Activated T-cell treated with anti-CD3 and anti-CD28 coated beads for 4 hours (primary cell): Measurements from ENCODE around the gene AZIN2.
A peak's percentile ranks its signal among the peaks of the same experiment; 100 is the strongest.
"Not testable (repeated sequence)": the region's sequence is repeated elsewhere in the genome, so short reads cannot be mapped to it uniquely, and the experiment has no call there.

ENCODE experiments used
- DNase-seq: peaks from one replicate; pipeline ENCODE4 v3.0.0-alpha.2; 2020

AZIN2 gene

DNA sequence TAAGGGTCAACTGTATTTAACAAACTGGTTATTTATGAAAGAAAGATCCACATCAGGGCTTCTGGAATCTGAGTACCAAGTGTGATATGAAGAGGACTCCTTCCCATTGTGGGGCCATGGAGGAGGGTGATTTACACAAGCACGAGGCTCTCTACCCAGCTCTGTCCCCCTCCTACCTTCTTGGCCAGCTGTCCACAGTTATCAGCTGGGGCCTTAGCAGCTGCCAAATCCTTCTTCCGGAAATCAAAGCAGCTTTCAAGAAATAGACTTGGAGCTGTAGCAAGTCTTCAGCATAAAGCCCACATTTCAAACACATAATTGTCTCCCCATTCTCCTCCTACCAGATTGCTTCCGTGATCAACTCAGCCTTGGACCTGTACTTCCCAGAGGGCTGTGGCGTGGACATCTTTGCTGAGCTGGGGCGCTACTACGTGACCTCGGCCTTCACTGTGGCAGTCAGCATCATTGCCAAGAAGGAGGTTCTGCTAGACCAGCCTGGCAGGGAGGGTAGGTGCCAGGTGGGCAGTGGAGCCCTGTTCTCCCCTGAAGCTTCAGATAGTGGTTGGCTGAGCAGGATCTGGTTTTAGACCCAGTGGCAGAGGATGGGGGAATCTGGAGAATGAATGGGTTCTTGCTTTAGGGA is 15.5 kb downstream of the AZIN2 start:
- no peak for DNase-seq

DNA sequence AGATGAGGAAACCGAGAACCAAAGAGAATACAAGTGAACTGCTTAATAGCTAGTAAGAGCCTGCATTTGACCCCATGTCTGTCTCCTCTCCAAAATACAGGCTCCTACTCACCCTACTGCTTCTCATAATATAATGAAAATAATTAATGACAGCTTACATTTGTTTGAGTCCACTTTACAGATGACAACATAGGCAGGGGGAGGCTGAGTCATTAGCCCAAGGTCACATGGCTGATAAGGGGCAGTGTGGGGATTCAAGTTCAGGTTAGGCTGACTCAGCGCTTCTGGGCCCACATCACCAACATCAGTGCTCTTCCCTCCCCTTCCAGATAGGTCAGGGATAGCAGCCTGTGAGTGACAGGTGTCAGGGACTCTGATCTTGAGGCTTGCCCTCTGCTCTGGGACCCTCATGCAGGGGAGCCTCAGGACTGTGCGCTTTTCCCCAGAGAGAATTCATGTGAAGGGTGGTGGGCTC is 16.2 kb downstream of the AZIN2 start:
- no peak for DNase-seq

DNA sequence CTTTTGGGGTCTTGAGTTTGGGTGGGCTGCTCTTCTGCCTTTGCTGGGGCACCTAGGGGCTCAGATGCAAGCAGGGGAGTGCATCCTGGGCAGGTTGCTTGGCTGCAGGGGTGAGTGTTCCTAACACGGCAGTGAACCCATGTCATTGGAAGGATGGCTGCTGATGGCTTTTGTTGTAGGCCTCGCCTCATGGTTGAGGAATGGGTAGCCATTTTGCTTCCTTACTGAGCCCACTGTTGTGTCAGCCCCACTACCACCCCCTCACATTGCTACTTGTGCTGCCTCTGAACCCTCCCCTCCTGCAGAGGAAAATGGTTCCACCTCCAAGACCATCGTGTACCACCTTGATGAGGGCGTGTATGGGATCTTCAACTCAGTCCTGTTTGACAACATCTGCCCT is 16.8 kb downstream of the AZIN2 start:
- no peak for DNase-seq

DNA sequence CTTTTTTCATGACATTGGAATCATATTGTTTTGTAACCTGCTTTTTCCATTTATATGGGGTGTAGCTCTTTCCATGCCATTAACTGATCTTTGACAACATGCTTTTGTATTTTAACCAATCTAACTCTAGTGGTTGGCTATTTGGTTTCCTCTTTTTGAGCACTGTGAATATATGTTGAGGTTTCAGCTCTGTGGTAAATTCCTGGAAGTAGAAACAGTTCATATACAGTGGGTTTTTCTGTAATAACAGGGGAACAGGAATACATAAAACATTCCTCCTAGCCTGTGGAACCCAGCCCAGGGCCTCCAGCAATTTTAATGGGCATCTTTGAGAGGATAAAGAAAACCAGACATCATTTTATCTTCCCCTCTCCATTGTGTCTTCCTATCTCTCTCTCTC is 17.4 kb downstream of the AZIN2 start:
- DNase-seq, result no peak

DNA sequence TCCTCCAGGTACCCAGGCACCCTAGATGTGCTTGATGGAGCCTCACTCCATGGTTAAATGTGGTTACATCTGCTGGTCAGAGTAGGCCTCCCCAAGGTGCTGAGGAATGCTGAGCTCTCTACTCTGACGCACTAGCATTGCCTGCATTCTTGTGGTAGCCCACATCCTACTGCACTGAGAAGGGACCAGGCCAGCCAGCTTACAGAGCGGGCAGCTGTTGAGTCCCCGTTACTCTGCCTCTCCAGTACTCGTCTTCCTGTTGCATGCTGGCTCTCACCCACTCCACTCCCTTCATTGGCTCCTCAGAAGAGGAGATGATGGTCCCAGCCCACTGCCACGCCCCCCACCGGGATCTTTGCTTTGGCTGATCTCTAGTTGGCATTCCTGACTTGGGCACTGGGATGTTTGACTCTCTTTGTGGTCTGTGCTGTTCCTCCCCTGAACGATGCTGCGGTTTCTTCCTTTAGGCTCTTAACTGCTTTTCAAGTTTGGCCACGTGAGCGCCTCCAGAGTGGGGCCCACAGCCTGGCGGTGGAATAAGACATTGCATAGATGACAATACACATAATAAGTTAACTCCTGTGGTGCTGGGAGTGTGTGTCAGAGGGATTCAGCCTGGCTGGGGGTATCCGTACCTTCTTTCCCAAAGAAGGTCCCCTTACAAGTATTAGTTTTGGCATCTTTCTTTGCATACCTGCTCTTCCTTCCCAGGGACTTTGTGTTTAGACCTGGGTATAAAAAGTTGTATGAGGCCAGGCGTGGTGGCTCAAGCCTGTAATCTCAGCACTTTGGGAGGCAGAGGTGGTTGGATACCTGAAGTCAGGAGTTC is 18.6 kb downstream of the AZIN2 start:
- DNase-seq, result peak; percentile 32

DNA sequence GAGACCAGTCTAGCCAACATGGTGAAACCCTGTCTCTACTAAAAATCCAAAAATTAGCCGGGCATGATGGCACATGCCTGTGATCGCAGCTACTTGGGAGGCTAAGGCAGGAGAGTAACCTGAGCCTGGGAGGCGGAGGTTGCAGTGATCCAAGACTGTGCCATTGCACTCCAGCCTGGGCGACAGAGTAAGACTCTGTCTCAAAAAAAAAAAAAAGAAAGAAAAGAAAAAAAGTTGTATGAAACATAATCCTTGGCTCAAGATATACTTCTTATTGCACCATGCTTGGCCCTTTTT is 19.1 kb downstream of the AZIN2 start:
- not testable (repeated sequence) for DNase-seq

DNA sequence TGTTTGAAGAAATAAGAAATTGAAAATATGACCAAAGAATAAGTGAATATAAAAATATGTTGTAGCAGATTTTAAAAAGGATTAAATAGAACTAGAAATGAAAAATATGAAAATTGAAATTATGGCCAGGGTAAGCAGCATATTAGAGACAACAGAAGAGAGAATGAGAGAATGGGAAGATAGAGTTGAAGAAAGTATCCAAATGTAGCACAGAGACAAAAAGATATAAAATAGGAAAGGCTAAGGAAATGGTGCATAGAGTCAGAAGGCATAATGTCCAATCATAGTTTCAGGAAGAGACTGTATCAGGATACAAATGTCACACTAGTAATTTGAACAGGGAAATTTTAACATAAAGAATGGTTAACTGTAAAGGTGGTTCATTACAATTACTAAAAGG is 29.5 kb downstream of the AZIN2 start:
- DNase-seq, result no peak

DNA sequence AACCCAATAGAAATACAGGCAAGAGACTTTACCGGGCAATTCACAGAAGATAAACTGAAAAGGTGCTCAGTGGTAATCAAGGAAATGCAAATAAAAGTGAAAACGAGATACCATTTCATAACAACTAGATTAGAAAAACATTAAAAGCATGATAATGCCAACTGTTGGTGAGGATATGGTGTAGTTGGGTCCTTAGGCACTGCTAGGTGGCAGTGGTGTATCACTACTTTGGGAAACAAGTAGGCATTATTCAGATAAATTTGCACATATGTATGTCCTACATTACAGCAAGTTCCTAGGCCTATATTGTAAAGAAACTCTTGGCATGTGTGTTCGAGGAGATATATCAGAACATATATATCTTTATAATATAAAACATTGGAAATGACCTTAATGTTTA is 31.0 kb downstream of the AZIN2 start:
- DNase-seq, result no peak

DNA sequence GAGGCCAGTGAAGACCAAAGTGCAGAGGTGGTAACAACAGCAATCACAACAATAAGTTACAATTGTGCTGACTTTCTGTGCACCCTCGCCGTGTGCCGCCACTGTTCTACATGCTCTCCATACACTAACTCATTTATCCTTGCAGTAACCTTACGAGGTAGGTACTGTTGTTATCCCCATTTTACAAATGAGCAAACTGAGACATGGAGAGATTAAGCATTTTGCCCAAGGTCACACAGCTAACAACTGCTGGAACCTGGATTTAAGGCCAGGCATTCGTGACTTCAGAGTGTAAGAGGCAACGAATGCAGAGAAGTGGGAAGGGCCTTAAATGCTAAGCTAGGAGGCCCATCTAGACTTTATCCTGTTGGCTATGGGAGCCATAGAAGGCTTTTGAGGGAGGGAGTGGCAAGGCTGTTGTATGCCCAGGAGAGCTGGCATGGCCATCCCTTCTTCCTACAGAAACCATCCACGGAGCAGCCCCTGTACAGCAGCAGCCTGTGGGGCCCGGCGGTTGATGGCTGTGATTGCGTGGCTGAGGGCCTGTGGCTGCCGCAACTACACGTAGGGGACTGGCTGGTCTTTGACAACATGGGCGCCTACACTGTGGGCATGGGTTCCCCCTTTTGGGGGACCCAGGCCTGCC is 36.6 kb downstream of the AZIN2 start:
- no peak for DNase-seq

DNA sequence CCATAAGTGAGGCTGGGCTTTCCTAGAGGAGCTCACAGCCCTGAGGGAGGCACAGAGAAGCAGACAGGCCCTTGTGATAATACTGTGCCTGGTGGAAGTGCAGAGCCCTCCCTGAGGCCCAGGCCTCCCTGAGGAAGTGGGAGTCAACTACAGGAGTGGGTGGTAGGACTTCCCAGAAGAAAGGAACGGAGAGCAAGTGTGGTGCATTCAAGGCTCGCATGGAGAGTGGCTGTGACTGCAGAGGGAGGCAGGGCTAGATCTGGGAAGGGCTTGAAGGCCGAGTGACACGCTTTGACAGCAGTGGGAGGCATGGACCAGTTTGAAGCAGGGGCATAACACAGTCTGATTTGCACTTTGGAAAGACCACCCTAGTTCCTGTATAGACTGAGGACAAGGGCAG is 37.3 kb downstream of the AZIN2 start:
- DNase-seq, result no peak

DNA sequence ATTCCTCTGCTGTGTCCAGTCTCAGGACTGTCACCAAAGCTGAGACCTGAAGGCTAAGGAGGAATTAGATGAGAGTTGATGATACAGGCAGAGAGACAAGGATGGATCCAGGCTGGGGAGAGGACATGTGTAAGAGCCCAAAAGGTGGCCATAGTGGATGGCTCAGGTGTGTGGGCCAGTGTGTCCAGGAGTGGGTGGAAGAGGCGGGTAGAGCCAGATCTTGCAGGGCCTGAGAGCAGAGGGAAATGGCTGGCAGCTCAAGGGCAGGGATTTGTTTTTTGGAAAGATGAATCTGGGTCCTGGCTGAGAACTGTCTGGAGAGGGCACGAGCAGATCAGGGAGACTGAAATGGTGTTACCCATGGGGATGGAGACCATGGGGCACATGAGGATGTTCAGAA is 38.1 kb downstream of the AZIN2 start:
- DNase-seq, result no peak

DNA sequence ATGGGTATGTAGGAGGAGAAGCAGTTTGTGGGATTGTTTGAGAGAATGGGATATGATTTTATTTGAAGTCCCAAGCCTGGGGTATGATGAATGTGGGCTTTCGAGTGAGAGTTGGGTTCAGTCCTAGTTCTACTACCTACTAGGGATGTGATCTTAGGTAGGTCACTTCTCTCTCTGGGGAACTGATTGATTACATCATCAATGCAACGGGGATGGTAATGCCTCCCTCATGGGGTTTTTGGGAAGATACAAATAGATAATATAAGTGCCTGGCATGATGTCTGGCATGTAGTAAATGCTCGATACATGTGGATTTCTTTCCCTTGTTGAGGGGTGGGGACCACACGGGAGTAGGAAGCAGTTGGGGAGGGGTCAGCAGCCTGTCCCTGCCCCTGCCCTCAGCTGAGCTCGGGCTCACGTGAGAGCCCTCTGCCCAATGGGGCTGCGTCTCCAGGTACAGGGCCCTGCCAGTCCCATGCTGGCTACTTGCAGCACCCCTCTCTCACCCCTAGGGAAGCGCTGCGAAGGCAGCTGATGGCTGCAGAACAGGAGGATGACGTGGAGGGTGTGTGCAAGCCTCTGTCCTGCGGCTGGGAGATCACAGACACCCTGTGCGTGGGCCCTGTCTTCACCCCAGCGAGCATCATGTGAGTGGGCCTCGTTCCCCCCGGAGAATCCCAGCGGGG is 38.7 kb downstream of the AZIN2 start:
- no peak for DNase-seq

DNA sequence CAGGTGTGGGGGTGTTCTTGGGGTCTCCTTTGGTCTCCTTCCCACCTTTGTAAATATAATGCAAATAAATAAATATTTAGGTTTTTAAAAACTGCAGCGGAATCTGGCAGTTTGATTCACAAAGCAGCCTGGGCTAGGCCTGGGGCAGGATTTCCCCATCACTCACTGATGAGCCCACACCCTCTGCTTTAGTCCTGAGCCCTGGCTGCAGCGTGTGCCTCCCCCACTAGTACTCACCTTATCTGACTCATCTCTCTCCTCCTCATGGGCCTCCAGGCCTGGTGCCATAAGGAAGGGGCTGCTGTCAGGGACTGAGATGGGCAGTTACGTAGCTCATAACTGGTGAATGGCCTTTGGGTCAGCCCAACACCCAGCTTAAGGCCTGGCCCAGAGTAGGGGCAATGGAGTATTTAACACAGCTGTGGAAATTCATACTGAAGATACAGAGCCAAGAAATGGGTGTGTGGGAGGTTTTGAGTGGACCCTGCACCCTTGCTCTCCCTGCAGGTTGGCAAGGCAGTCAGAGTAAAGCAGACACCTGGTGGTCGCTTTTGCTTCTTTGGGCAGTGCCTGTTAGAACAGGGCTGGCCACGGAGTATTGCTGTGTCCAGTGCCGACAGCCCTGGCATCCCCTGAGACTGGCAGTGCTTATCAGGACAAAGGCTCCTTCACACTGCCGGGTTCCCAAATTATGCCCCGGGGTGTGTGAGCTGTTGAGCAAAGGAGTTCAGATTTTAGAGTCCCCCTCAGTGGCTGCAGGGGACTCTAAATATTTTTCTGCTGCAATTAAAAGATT is 39.7 kb downstream of the AZIN2 start:
- no peak for DNase-seq

DNA sequence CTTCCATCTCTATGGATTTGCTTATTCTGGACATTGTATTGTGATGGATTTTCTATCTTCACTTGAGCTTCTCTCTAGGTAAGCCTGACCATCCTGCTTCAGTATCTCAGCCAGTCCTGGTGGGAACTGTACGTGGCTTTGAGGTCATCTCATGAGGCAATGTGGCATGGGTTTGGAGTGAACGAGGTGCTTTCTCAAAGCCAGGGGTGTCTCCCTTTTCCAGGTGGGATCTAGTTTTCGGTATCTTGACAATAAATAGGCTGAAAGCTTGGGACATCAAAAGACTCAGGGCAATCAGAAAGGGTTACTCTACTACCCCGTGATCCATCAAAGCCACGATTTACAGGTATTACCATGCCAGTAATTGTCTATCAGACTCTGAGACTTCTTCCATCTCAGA is 40.8 kb downstream of the AZIN2 start:
- DNase-seq, result no peak

DNA sequence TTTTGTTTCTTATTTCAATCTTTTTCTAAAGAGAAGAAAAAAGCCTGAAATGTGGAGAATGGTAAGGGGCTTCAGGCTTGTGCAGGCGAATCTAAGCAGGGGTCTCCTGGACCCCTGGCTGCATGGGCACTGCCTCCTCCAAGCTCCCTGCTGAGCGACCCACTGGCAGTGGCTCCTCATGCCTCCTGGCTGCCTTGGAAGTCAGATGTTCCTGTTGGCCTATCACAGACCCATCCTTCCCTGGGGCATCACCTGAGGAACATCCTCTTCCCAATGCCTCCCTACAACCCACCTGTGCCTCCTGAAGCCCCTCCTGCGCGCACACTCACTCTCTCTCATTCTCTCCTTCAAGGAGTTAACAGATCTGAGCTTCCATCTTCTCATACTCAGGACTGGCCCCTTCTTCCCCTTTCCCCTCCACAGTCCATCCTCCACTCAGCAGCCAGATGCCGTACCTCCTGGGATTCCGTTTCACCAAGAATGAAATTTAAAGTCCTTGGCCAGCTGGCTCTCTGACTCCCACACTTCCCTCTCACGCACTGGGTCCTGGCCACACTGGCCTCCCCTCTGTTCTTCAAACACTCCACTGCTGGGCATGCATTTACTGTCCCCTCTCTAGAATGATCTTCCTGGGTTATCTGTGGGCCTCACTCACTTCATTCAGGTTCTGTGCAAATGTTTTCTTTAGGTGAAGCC is 41.7 kb downstream of the AZIN2 start:
- DNase-seq, result no peak

DNA sequence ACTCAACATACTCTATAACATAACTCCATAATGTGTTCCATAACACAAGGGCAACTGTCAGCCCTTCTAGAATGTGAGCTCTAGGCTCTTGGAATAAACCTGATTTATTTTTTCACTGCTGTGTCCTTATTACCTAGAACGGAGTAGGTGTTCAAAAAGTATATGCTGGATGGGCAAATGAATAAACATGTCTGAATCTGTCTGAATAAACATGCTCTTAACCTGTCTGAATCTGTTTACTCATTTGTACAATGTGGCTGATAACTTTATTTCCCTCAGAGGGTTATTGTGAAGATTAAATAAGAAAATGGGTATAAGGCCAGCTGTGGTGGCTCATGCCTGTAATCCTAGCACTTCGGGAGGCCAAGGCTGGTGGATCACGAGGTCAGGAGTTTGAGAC is 42.3 kb downstream of the AZIN2 start:
- no peak for DNase-seq

DNA sequence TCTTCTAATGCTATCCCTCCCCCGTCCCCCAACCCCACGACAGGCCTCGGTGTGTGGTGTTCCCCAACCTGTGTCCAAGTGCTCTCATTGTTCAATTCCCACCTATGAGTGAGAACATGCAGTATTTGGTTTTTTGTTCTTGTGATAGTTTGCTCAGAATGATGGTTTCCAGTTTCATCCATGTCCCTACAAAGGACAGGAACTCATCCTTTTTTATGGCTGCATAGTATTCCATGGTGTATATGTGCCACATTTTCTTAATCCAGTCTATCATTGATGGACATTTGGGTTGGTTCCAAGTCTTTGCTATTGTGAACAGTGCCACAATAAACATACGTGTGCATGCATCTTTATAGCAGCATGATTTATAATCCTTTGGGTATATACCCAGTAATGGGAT is 43.7 kb downstream of the AZIN2 start:
- not testable (repeated sequence) for DNase-seq

DNA sequence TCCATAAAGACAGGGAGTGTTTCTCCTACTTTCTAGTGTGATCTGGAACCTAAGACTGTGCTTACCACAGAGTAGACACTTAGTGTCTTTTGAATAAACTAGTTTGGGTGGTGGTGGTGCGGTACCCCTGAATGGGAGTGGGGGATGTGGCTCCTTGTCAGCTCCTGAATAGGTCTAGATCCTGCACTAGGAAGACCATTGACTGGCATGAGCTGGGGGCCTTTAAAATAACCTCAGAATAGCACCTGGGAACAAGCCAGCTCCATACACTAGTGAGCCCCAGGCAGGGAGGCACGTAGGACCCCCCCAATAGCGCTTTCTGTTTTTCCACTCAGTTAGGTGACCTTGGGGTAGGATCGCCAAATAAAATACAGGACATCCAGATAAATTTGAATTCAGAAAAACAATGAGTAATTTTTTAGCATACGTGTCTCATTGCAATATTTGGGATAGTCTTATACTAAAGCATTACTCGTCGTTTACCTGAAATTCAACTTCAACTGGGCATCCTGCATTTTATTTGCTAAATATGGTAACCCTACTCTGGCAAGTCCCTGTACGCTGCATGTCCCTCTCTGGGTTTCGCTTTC is 45.6 kb downstream of the AZIN2 start:
- no peak for DNase-seq

DNA sequence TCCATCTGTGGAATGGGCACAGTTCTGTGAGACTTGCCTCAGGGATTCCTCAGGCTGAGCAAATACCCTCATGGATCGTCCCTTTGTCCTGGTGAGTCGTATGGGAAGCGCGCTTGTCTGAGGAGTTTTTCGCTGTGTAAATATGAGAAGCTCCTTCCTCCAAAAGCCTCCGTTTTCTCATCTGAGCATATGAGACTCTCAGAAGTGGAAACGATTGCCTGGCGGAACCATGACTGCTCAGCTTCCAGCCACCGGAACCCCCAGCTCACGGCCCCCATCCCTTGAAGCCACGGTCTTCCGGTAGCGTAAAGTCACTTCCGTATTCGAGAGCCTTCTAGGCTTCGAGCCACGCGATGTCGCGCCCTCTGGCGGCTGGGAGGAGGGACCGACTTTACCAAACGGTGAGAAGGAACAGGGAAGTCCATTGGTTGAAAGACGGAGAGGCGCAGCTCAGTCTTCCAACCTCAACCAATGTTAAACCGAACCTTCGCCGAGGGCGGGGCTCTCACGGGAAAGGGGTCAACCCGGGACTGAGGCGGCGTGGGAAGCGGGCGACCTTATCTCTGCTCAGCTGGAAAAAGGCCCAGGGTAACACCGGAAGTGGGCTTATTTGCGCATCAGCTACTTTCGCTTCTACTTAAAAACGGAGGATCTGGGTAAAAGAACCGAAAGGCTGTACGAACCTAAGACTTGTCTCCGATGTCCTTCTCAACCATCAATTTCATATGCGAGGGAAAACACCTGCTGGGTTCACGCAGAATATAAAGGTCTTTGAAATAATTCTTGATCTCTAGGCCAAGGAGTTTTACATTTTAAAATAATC is 46.3 kb downstream of the AZIN2 start:
- peak; percentile 96 for DNase-seq

DNA sequence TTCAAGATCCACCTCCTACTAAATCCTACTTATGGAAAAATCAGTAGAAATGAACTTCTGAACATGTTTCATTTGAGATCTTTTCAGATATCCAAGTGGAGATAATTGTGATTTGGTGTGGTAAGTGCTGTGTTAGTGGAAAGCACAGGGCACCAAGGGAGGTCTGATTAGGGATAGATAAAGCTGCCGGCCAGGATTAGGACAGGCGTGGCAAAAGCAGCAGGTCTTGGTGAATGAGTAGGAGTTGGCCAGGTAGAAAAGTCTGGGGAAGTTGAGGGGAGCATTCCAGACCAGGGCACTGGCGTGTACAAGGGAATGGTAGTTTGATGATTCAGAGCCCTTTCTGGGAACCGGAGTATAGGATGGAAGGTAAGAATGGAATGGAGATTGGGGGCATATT is 47.8 kb downstream of the AZIN2 start:
- no peak for DNase-seq

DNA sequence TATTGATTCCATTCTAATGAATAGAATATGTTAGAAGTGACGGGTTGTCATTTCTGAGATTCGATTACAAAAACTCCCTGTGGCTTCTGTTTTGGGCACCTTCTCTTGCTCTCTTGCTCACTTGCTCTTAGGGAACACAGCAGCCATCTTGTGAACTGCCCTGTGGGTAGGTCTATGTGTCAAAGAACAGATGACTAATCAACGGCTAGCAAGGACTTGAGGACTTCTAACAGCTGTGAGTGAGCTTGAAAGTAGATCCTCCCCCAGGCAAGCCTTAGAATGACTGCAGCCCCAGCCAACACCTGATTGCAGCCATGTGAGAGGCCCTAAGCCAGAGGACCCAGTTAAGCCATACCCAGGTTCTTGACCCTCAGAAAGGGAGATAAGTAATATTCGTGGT is 49.3 kb downstream of the AZIN2 start:
- DNase-seq, result no peak
